HG03025 (cell line): Measurements from ENCODE around the gene PALB2.
"Not testable (repeated sequence)": the region's sequence is repeated elsewhere in the genome, so short reads cannot be mapped to it uniquely, and the experiment has no call there.

Experiments
- ATAC-seq: cut with Tn5 transposase; IDR thresholded peaks from one replicate; pipeline ENCODE4 v1.9.1; 2021; ENCODE audit warnings: mild to moderate bottlenecking, moderate library complexity; ENCODE audit not compliant: unreplicated experiment, low FRiP score

Gene PALB2

GRCh38 chr16:23584186-23585076 is 56.7 kb downstream of the PALB2 start:
- no peak for ATAC-seq

DNA sequence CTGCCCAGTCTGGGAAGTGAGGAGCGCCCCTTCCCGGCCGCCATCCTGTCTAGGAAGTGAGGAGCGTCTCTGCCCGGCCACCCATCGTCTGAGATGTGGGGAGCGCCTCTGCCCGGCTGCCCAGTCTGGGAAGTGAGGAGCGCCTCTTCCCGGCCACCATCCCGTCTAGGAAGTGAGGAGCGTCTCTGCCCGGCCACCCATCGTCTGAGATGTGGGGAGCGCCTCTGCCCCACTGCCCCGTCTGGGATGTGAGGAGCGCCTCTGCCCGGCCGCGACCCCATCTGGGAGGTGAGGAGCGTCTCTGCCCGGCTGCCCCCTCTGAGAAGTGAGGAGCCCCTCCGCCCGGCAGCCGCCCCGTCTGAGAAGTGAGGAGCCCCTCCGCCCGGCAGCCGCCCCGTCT is 57.8 kb downstream of the PALB2 start:
- not testable (repeated sequence) for ATAC-seq

GRCh38 chr16:23581764-23582163 is 59.3 kb downstream of the PALB2 start:
- no peak for ATAC-seq

DNA sequence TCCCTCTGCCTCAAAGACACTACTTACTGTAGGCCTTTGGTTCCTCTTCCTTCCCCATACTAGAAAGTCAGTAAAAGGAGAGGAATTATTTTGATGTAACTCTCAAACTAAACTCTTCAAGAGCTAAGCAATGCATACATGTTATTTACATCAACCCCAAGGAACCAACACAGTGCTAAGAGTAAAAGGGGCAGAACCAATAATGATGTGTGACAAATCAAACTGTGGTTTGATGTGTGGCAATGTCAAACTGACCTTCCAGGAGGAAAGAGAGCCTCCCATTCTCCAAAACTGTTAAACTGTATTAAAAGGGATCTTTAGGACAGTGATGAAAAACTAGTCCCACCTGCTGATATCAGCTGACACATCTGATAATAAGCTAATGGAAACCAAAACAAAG is 60.7 kb downstream of the PALB2 start:
- no peak for ATAC-seq

GRCh38 chr16:23579371-23579770 is 61.7 kb downstream of the PALB2 start:
- no peak for ATAC-seq

GRCh38 chr16:23578101-23578830 is 62.8 kb downstream of the PALB2 start:
- no peak for ATAC-seq

- ATAC-seq: no peak
Observed at GRCh38 chr16:23577493-23577892, 63.6 kb downstream of the PALB2 start.

GRCh38 chr16:23575834-23576233 is 65.3 kb downstream of the PALB2 start:
- ATAC-seq: no peak

DNA sequence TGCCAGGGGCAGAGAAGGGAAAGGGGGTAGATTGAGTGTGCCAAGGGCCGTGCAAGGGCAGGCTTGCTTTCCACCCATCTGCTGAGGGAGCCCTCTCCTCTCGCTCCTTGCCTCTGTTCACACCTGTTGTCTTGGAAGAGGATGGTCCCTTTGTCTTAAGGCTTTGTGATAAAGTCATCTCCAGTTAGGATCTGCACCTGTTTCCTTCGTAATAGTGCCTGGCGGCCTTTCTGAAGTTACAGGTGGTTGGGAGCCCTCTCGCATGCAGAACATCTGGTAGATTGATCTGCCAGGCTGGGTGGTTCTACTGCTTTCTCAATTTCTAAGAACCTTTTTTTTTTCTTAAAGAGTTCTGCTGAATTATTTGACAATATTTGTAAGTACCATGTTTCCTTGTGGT is 67.3 kb downstream of the PALB2 start:
- ATAC-seq: no peak

DNA sequence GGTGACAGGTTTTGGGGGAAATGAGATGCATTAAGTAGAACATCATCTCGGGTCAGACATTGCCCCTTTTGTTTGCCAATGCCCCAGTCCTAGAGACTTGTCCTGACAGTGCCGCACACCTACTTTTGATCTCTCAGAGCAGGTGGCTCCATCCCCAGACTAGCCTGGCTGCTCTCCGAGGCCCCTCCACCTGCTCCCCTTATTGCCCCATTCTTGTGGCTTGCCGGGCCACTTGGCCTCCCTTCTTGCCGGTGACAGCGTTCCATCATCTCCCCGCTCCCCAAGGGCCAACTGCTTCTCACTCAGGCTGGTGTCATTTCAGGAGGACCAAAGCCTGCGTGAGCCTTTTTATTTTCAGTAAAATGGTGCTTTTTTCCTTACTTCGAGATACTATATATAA is 68.7 kb downstream of the PALB2 start:
- ATAC-seq: no peak

- ATAC-seq: no peak
Observed at GRCh38 chr16:23571895-23572294, 69.2 kb downstream of the PALB2 start.

- no peak for ATAC-seq
Observed at GRCh38 chr16:23570992-23571632, 70.0 kb downstream of the PALB2 start.

- ATAC-seq: no peak
Observed at GRCh38 chr16:23567602-23568001, 73.5 kb downstream of the PALB2 start.

DNA sequence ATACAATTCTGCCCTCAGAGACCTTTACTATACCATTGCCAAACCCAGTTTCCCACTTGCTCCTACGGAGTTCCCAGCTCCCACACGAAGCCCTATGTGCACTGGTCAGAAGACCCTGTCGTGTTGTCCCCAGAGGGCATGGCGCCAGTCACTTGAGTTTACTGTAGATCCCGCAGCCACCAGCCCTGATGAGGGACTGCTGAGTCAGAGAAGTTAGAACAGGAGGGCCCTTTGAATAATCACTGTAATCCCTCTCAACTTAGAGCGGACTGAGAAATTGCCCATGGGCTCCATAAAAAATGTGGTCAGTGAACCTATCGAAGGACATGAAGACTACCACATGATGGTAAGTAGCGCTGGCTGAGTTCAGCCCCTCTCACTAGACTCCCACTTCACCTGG is 74.4 kb downstream of the PALB2 start:
- ATAC-seq: no peak

DNA sequence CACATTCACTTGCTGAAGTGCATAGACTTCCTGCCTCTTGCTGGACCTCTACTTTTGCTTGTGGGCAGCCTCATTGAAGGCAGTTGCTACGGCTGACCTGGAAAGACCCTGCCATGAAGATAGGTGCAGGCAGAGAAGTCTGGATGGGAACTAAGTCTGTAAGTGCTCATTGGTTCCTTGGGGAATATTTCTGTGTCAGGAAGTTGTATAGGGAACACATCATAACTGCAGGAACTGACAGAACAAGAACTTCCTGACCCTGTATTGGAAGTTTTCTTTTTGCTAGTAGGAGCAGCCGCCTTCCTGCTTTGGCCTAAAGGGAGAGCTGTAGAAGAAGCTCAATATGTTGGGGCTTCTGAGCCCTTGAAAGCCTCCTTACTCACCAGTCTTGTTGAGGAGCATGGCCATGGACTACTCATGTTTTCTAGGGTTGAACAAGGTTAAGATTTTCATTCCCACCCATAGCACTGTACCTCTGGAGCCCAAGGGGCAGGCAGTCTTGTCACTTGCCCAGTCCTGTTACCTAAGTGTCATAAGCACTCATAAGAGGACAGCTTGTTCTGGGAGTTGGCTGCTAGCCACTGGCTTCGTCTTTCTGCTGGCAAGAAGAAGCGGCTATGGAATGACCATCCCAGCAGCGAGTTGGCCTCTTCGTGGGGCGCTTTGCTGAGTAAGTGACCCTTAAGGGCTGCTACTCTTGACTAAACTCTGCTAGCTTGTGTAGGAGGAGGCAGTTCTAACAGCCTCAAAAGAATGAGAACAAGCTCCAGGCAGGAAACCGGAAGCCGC is 76.3 kb downstream of the PALB2 start:
- no peak for ATAC-seq

- ATAC-seq: no peak
Observed at GRCh38 chr16:23563186-23563585, 77.9 kb downstream of the PALB2 start.

- no peak for ATAC-seq
Observed at GRCh38 chr16:23562505-23562904, 78.6 kb downstream of the PALB2 start.

- ATAC-seq: no peak
Observed at GRCh38 chr16:23561586-23561985, 79.5 kb downstream of the PALB2 start.

- peak; percentile 2 for ATAC-seq
Observed at GRCh38 chr16:23557779-23558702, 83.1 kb downstream of the PALB2 start.
